Endothelial cell of umbilical vein (primary cell): Measurements from ENCODE around the gene ITFG1. TPM values are rescaled to one million over a fixed set of nuclear protein-coding genes. Genes with fewer than 3 reads are reported as not detected.

ENCODE experiments used
- BruUV-seq: library from RNA; stranded (reverse); fragments of 400-500 nt; replicated peaks from 2 replicates; lab custom pipeline; 2021; lab: Mats Ljungman, UMichigan
- CTCF ChIA-PET: fragments of 300-600, 350-600 bp; sonication (Branson Sonifier 250); formaldehyde crosslinking; loops from one replicate; lab custom pipeline; 2021; ENCODE audit warnings: antibody characterized with exemption, inconsistent platforms; lab: Charles Lee
- POLR2A ChIA-PET: fragments of 300-600, 350-600 bp; sonication (Branson Sonifier 250); formaldehyde crosslinking; loops from one replicate; lab custom pipeline; 2021; ENCODE audit warnings: antibody characterized with exemption, inconsistent platforms; lab: Charles Lee
- DNase-seq: peaks from one replicate; pipeline ENCODE4 v3.0.0-alpha.2; 2011; ENCODE audit warnings: low read depth, low spot score
- FAIRE-seq: peaks from 2 replicates; lab custom pipeline; 2011; peaks lifted over from hg19 to GRCh38; lab: Jason Lieb, UNC
- H2AFZ ChIP-seq: 2 replicates; pipeline ENCODE4 v1.6.0; 2012; ENCODE audit warnings: low read depth, low read length, control low read depth, inconsistent platforms
- H3K27ac ChIP-seq: 2 replicates; pipeline ENCODE4 v1.5.1; 2011; ENCODE audit warnings: low read depth, mild to moderate bottlenecking, control low read depth, low read length, moderate library complexity; ENCODE audit not compliant: insufficient read depth
- H3K27me3 ChIP-seq, 2 experiments: 2 replicates each; pipeline versions ENCODE4 v1.6.0 to v1.6.1; 2011; ENCODE audit warnings: low read length in 2 of 2, mixed read lengths in 1 of 2; ENCODE audit not compliant: control insufficient read depth in 2 of 2, insufficient read depth in 2 of 2
- H3K36me3 ChIP-seq, 2 experiments: 2 replicates in 1 of 2; 3 replicates in 1 of 2; pipeline ENCODE4 v1.5.1; 2011; ENCODE audit warnings: low read length in 2 of 2, mild to moderate bottlenecking in 1 of 2, moderate library complexity in 1 of 2; ENCODE audit not compliant: control insufficient read depth in 2 of 2, insufficient read depth in 2 of 2; ENCODE audit errors: extremely low read depth in 1 of 2
- H3K4me1 ChIP-seq: 3 replicates; pipeline ENCODE4 v1.5.1; 2011; ENCODE audit warnings: mild to moderate bottlenecking, low read length; ENCODE audit not compliant: control insufficient read depth, insufficient read depth; ENCODE audit errors: extremely low read depth
- H3K4me2 ChIP-seq: 2 replicates; pipeline ENCODE4 v1.6.1; 2011; ENCODE audit warnings: low read length, control low read depth, mixed read lengths; ENCODE audit not compliant: insufficient read depth
- H3K4me3 ChIP-seq, 3 experiments: fragments of 200-600 bp in 1 of 3; sonication (generic), shearing (Covaris generic) in 1 of 3; replicated peaks in 1 of 3; 2 replicates each; pipeline ENCODE4 v1.5.1; 2011 to 2016; ENCODE audit warnings: control low read depth in 3 of 3, low read length in 3 of 3, mild to moderate bottlenecking in 2 of 3, inconsistent platforms in 1 of 3, low read depth in 1 of 3, moderate library complexity in 1 of 3; ENCODE audit not compliant: insufficient read depth in 1 of 3
- H3K79me2 ChIP-seq: 2 replicates; pipeline ENCODE4 v1.6.0; 2012; ENCODE audit warnings: low read length, inconsistent platforms; ENCODE audit not compliant: control insufficient read depth, insufficient read depth
- H3K9ac ChIP-seq: replicated peaks from 2 replicates; pipeline ENCODE3; 2011; ENCODE audit warnings: low read length, control low read depth; ENCODE audit not compliant: insufficient read depth; ENCODE audit errors: extremely low read depth
- H3K9me1 ChIP-seq: replicated peaks from 3 replicates; pipeline ENCODE4 v1.6.0; 2011; ENCODE audit warnings: mild to moderate bottlenecking, low read length; ENCODE audit not compliant: control insufficient read depth, insufficient read depth; ENCODE audit errors: extremely low read depth
- H3K9me3 ChIP-seq: replicated peaks from 2 replicates; pipeline ENCODE4 v1.5.1; 2012; ENCODE audit warnings: low read length, inconsistent platforms; ENCODE audit not compliant: control insufficient read depth, insufficient read depth
- H4K20me1 ChIP-seq: replicated peaks from 2 replicates; pipeline ENCODE3; 2011; ENCODE audit warnings: mild to moderate bottlenecking, low read length; ENCODE audit not compliant: control insufficient read depth, insufficient read depth; ENCODE audit errors: extremely low read depth
- EZH2 ChIP-seq: IDR thresholded peaks from 2 replicates; pipeline ENCODE4 v1.6.1; 2012; ENCODE audit warnings: borderline replicate concordance, low read depth, mild to moderate bottlenecking, moderate library complexity, low read length, inconsistent platforms; ENCODE audit not compliant: severe bottlenecking
- FOS ChIP-seq: IDR thresholded peaks from 2 replicates; pipeline ENCODE4 v1.6.1; 2011; ENCODE audit warnings: mild to moderate bottlenecking, low read length, moderate library complexity, borderline replicate concordance; ENCODE audit not compliant: insufficient read depth
- GATA2 ChIP-seq: IDR thresholded peaks from 2 replicates; pipeline ENCODE4 v1.7.0; 2011; ENCODE audit warnings: low read depth, mild to moderate bottlenecking, moderate library complexity, mixed read lengths, low read length; ENCODE audit not compliant: insufficient read length, insufficient read depth
- JUN ChIP-seq: IDR thresholded peaks from 2 replicates; pipeline ENCODE4 v1.6.1; 2011; ENCODE audit warnings: borderline replicate concordance, low read depth; ENCODE audit not compliant: insufficient read length, insufficient read depth
- MYC ChIP-seq: IDR thresholded peaks from one replicate; pipeline ENCODE4 v1.6.1; 2011; ENCODE audit warnings: mild to moderate bottlenecking, low read depth, low read length
- POLR2A ChIP-seq: IDR thresholded peaks from 2 replicates; pipeline ENCODE4 v1.6.1; 2012; ENCODE audit warnings: low read depth, mild to moderate bottlenecking, control low read depth, low read length
- POLR2AphosphoS5 ChIP-seq: IDR thresholded peaks from 2 replicates; pipeline ENCODE4 v1.6.1; 2012; ENCODE audit warnings: low read depth, mild to moderate bottlenecking, control low read depth, low read length, moderate library complexity; ENCODE audit not compliant: insufficient read depth
- dilution Hi-C: fragments of 300-500 bp; cut with MboI; formaldehyde crosslinking; loops from one replicate; pipeline ENCODE4 v1.15.0; 2019; ENCODE audit warnings: low sequenced_read_pairs; ENCODE audit not compliant: extremely low pct_ligation_motif_present
- intact Hi-C: fragments of 100-400 bp; cut with micrococcal nuclease; formaldehyde crosslinking; loops from one replicate; pipeline ENCODE4 v1.10.0; 2022
- polyA plus RNA-seq, 4 experiments: library from polyadenylated mRNA; depleted of rRNA in 3 of 4; stranded (reverse) in 3 of 4; unstranded in 1 of 4; fragments of >200 nt; gene quantifications; 2 replicates each; pipeline versions ENCODE4 v1.2.1 to v1.2.3, GENCODE V29; 2011 to 2012; ENCODE audit warnings: missing spikeins in 1 of 4
- total RNA-seq: library from RNA; stranded (reverse); gene quantifications from 2 replicates; pipeline ENCODE4 v1.2.3, GENCODE V29; 2021
- TF ChIP-seq, protein P1 (sequence below): IDR thresholded peaks from 2 replicates; pipeline ENCODE4 v1.6.1; 2011; ENCODE audit not compliant: insufficient read depth, insufficient read length
- TF ChIP-seq, protein P2 (sequence below), 2 donors: IDR thresholded peaks; 1 replicate in 1 of 2; 2 replicates in 1 of 2; pipeline ENCODE4 v1.5.1; 2011; ENCODE audit warnings: low read length in 2 of 2, mild to moderate bottlenecking in 2 of 2, moderate library complexity in 2 of 2, control low read depth in 1 of 2, inconsistent platforms in 1 of 2, low read depth in 1 of 2; ENCODE audit not compliant: insufficient read depth in 1 of 2; ENCODE audit errors: extremely low read depth in 1 of 2

ITFG1 gene
- total and polyA plus RNA-seq, 2 donors (not counting 3 experiments of a cell fraction or from before 2014, with no cell fraction given), result 32.1 to 44.2 TPM

DNA sequence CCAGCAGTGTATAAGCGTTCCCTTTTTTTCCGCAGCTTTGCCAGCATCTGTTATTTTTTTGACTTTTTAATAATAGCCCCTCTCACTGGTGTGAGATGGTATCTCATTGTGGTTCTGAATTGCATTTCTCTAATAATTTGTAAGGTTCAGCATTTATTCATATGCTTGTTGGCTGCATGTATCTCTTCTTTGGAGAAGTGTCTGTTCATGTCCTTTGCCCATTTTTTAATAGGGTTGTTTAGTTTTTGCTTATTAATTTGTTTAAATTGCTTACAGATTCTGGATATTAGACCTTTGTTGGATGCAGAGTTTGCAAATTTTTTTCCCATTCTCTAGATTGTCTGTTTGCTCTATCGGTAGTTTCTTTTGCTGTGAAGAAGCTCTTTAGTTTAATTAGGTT, 27.2 kb upstream of the ITFG1 start:
- Histone ChIP-seq H3K27me3 (no peaks in the 10 kb centered on the region), H3K9me1 (no peaks in the 10 kb centered on the region), H3K9ac (no peak overlapping the region), H3K36me3 (no peaks in the 10 kb centered on the region), H3K4me2 (no peak overlapping the region), H3K27ac (no peak overlapping the region), H4K20me1 (peaks cover 5% of the 10 kb centered on the region), H3K9me3 (peaks cover 3% of the 10 kb centered on the region), H3K4me1 (no peaks in the 10 kb centered on the region), H3K79me2 (peaks cover 20% of the 10 kb centered on the region), H2AFZ (no peak overlapping the region), H3K4me3 (no peak overlapping the region)
- intact Hi-C loops, result no loop called here
- FAIRE-seq (no peak), DNase-seq (no peak)
- no TSS peak for BruUV-seq
- TF ChIP-seq, protein P1, sequence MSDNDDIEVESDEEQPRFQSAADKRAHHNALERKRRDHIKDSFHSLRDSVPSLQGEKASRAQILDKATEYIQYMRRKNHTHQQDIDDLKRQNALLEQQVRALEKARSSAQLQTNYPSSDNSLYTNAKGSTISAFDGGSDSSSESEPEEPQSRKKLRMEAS, result no peak
- TF ChIP-seq MYC (no peak), EZH2 (no peak), GATA2 (no peak), JUN (no peak), POLR2A (no peak), FOS (no peak), POLR2AphosphoS5 (no peak)
- TF ChIP-seq, protein P2, sequence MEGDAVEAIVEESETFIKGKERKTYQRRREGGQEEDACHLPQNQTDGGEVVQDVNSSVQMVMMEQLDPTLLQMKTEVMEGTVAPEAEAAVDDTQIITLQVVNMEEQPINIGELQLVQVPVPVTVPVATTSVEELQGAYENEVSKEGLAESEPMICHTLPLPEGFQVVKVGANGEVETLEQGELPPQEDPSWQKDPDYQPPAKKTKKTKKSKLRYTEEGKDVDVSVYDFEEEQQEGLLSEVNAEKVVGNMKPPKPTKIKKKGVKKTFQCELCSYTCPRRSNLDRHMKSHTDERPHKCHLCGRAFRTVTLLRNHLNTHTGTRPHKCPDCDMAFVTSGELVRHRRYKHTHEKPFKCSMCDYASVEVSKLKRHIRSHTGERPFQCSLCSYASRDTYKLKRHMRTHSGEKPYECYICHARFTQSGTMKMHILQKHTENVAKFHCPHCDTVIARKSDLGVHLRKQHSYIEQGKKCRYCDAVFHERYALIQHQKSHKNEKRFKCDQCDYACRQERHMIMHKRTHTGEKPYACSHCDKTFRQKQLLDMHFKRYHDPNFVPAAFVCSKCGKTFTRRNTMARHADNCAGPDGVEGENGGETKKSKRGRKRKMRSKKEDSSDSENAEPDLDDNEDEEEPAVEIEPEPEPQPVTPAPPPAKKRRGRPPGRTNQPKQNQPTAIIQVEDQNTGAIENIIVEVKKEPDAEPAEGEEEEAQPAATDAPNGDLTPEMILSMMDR (IDR thresholded peaks at IDR 0.05; ENCODE audit: extremely low read depth in 1 of 2, insufficient read depth in 1 of 2, low read depth in 1 of 2, low read length in 2 of 2), result no peak
- dilution Hi-C loops, result no loop called here
- ChIA-PET CTCF (interaction anchor here (1.3 kb wide), 1 partner anchor 9 kb away, joined by 5 read pairs; no protein-coding TSS in a partner anchor), POLR2A (no interaction called here)
